Body of pancreas (tissue), 4 donors: ENCODE measurements around the gene DNM3. TPM values are rescaled to one million over a fixed set of nuclear protein-coding genes. Genes with fewer than 3 reads are reported as not detected.
A peak's percentile ranks its signal among the peaks of the same experiment; 100 is the strongest.

Experiments used
- ATAC-seq: fragments of 150-250 bp; one replicate; pipeline ENCODE4 v1.9.1; 2016
- DNase-seq, 4 donors: peaks; one replicate each; pipeline ENCODE4 v3.0.0-alpha.2; 2019
- H3K27ac ChIP-seq, 4 donors: fragments of 200-600 bp; sonication (generic); 1 replicate in 3 of 4; 2 replicates in 1 of 4; pipeline versions ENCODE4 v1.5.1 to v1.6.1; 2016 to 2019; ENCODE audit warnings: mild to moderate bottlenecking in 1 of 4, mixed read lengths in 1 of 4, moderate library complexity in 1 of 4
- H3K27me3 ChIP-seq, 2 donors: fragments of 200-600 bp; sonication (generic); one replicate each; pipeline ENCODE4 v1.6.0; 2016; ENCODE audit warnings: mild to moderate bottlenecking in 1 of 2
- H3K36me3 ChIP-seq, 2 donors: fragments of 200-600 bp; sonication (generic); replicated peaks in 1 of 2; 2 replicates each; pipeline ENCODE4 v1.5.1; 2016; ENCODE audit warnings: low read depth in 2 of 2; ENCODE audit not compliant: insufficient read depth in 1 of 2
- H3K4me1 ChIP-seq: fragments of 200-600 bp; sonication (generic); one replicate; pipeline ENCODE4 v1.6.0; 2016
- H3K4me3 ChIP-seq, 2 donors: fragments of 200-600 bp; sonication (generic); 1 replicate in 1 of 2; 2 replicates in 1 of 2; pipeline ENCODE4 v1.5.1; 2016 to 2019
- H3K9me3 ChIP-seq, 3 donors: fragments of 200-600 bp; sonication (generic); 1 replicate in 2 of 3; 2 replicates in 1 of 3; pipeline ENCODE4 v1.5.1; 2016
- POLR2A ChIP-seq, 3 donors: fragments of 450-650 bp; IDR thresholded peaks; one replicate each; pipeline ENCODE4 v1.6.1; 2016; ENCODE audit warnings: antibody characterized with exemption in 3 of 3, mild to moderate bottlenecking in 2 of 3
- WGBS, 2 donors: methylation state at CpG; one replicate each; pipeline ENCODE4 v1.1.5; 2017; 5-methylcytosine and 5-hydroxymethylcytosine counted together
- intact Hi-C: fragments of 100-400 bp; cut with DNase I; formaldehyde crosslinking; loops from one replicate; pipeline ENCODE4 v1.15.1; 2023
- total RNA-seq, 2 donors: library from RNA; depleted of rRNA; stranded (reverse); fragments of >200 nt; gene quantifications; one replicate each; pipeline ENCODE4 v1.1.0, GENCODE V29; 2016
- TF ChIP-seq, protein P1 (sequence below), 7 experiments: fragments of 450-650 bp in 4 of 7; fragments of 200-600 bp in 3 of 7; sonication (generic) in 3 of 7; IDR thresholded peaks; one replicate each; pipeline ENCODE4 v1.5.1; 2016 to 2019; ENCODE audit warnings: antibody characterized with exemption in 7 of 7

DNM3 gene
- total RNA-seq: 1 to 10 TPM; 2.9 to 4.0 TPM

DNA sequence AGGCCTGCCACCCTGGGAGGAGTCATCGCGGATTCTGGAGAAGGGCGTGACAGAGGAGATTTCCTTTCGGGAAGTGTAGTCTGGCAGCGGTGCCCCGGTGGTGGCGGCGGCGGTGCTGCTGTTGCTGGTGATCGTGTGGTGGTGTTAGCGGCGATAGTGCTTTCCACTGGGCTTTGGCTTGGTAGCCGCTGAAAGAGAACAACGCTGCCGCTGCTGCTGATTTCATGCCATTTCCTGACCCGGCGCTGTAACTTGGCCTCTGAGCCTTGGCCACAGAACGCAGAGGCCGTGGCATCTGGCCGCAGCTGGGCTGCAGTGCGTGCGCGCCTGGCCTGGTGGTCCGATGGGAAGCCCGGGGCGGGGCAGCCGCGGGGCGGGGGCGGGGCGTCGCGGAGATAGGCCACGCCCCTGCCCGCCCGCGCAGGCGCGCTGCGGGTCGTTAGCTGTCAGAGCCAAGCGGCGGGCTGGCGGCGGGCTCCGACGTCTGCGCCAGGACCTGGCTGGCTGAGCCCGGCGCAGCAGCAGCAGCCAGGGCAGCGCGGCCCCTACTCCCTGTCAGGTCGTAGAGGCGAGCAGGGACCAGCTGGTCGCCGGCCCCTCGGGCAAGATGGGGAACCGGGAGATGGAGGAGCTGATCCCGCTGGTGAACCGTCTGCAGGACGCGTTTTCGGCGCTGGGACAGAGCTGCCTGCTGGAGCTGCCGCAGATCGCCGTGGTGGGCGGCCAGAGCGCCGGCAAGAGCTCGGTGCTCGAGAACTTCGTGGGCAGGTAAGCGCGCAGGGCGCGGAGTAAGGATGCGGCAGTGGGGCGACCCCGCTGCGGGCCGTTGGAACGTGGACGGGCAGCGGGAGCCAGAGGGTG, at the start of gene DNM3:
Gene DNM3 (plus strand): TSS at position 449 of the 861 bp plus-strand sequence. CDS start 159 bp downstream, at position 608.
- ATAC-seq: peak; percentile 94
- peak within 1 kb of the TSS in 1 of 2 donors; percentile 35 for H3K4me3 ChIP-seq
- H3K27ac ChIP-seq: peak within 1 kb of the TSS in 2 of 4 donors; percentile 4 to 28
- no peaks in the 10 kb centered on the region for H3K36me3 ChIP-seq
- DNase-seq: peak; percentile 66 to 80 (median 70)
- peaks cover 18% of the 10 kb centered on the region for H3K4me1 ChIP-seq
- H3K27me3 ChIP-seq: peaks cover 0 to 7% of the 10 kb centered on the region in 2 donors
- intact Hi-C loops: no loop called here
- 2 to 17% methylated on average over 5 to 82 of the region's 85 CpGs for WGBS, 2 donors
- peaks cover 0 to 9% (median 0%) of the 10 kb centered on the region in 3 donors for H3K9me3 ChIP-seq
- TF ChIP-seq POLR2A (IDR thresholded peaks at IDR 0.05): peak in 2 of 3 donors; percentile 31 to 35
- TF ChIP-seq, protein P1, sequence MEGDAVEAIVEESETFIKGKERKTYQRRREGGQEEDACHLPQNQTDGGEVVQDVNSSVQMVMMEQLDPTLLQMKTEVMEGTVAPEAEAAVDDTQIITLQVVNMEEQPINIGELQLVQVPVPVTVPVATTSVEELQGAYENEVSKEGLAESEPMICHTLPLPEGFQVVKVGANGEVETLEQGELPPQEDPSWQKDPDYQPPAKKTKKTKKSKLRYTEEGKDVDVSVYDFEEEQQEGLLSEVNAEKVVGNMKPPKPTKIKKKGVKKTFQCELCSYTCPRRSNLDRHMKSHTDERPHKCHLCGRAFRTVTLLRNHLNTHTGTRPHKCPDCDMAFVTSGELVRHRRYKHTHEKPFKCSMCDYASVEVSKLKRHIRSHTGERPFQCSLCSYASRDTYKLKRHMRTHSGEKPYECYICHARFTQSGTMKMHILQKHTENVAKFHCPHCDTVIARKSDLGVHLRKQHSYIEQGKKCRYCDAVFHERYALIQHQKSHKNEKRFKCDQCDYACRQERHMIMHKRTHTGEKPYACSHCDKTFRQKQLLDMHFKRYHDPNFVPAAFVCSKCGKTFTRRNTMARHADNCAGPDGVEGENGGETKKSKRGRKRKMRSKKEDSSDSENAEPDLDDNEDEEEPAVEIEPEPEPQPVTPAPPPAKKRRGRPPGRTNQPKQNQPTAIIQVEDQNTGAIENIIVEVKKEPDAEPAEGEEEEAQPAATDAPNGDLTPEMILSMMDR (IDR thresholded peaks at IDR 0.05): no peak

DNA sequence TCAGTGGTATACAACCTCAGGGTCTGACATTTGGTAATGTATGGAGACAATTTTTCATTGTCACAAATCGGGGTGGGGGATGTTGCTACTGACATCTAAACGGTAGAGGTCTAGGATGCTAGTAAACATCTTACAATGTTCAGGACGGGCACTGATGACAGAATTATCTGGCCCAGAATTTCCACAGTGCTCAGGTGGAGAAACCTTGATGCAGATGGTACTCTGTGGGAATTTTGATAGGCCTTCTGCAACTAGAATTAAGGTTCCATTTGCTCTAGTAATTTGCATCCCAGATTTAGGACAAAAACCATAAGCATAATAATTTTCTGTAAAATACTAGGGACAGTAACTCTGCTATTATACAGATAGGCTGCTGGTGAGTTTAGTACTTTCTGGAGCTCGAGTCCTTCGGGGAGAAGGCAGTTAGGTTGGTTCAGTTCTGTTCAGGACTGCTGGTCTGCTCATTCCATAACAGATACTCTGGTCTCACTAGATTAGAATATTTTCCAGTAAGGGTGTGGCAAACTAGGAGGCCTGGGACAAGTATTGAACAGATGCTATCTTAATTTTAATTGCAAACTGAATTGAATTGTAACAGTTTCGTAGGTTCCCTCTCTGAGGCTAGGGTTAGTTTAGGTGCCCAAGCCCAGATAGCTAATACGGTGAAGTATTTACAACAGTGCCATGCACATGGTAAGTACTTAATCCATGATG, 48.5 kb upstream of the DNM3 start:
- Histone ChIP-seq H3K9me3 (no peaks in the 10 kb centered on the region), H3K27ac (no peak overlapping the region), H3K4me1 (peaks cover 3% of the 10 kb centered on the region), H3K4me3 (no peak overlapping the region), H3K36me3 (peaks cover 0 to 39% of the 10 kb centered on the region in 2 donors), H3K27me3 (no peaks in the 10 kb centered on the region)
- no peak for DNase-seq
- ATAC-seq: no peak
- TF ChIP-seq POLR2A (IDR thresholded peaks at IDR 0.05): no peak
- TF ChIP-seq, protein P1 (IDR thresholded peaks at IDR 0.05): no peak
- intact Hi-C loops: no loop called here
- 80 to 88% methylated on average over 7 of the region's 7 CpGs for WGBS, 2 donors

DNA sequence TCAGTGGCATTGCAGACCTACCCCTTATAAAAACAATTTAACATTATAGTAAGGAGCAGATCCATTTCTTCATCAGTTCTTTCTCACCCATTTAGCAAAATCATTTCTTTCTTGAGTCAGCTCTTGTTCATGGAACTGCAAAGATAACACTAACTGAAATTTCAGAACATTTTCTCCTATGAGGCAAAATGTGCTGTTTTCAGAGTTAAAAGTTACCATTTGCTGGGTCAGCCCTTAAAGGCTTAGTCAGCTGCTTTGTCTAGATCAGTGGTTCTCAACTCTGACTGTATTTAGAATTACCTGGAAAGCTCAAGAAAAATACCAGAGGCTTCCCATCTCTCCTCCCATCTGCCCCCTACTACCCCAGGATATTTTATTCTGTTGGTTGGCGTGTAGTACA, 47.7 kb upstream of the DNM3 start:
- H3K27me3 ChIP-seq: no peaks in the 10 kb centered on the region
- TF ChIP-seq, protein P1 (IDR thresholded peaks at IDR 0.05): no peak
- TF ChIP-seq POLR2A (IDR thresholded peaks at IDR 0.05): no peak
- peaks cover 1% of the 10 kb centered on the region for H3K4me1 ChIP-seq
- H3K4me3 ChIP-seq: no peak overlapping the region
- H3K9me3 ChIP-seq: no peaks in the 10 kb centered on the region
- intact Hi-C loops: no loop called here
- H3K27ac ChIP-seq: no peak overlapping the region
- ATAC-seq (no peak), DNase-seq (no peak)
- peaks cover 0 to 38% of the 10 kb centered on the region in 2 donors for H3K36me3 ChIP-seq
- WGBS, 2 donors: 94 to 100% methylated on average over 1 of the region's 1 CpG

DNA sequence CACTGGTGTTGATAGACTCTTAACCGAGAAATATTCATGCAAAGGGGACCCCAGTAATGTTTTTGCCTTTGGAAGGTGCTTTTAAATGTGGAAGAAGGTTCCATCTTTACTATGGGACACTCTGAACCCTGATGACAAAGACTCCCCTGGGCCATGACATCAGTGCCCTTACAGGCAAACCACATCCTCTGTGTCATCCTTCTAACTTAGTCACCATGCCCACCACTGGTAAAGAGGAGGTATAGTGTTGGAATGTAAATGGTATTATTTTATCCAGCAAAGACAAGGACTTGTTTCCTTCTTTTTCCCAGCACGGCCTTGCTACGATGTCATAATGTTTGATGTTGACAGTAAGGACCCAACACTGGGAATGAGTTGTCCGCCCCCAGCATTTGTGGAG, 47.2 kb upstream of the DNM3 start:
- Histone ChIP-seq H3K9me3 (no peaks in the 10 kb centered on the region), H3K4me1 (no peaks in the 10 kb centered on the region), H3K27ac (no peak overlapping the region), H3K4me3 (no peak overlapping the region), H3K36me3 (peaks cover 0 to 36% of the 10 kb centered on the region in 2 donors), H3K27me3 (no peaks in the 10 kb centered on the region)
- intact Hi-C loops: no loop called here
- no peak for TF ChIP-seq POLR2A (IDR thresholded peaks at IDR 0.05)
- TF ChIP-seq, protein P1 (IDR thresholded peaks at IDR 0.05): no peak
- DNase-seq (no peak), ATAC-seq (no peak)
- WGBS, 2 donors: 89 to 96% methylated on average over 4 of the region's 4 CpGs
